ENCODE data around the gene CARD16. TPM values are rescaled to one million over a fixed set of nuclear protein-coding genes. Genes with fewer than 3 reads are reported as not detected.

CARD16 gene
- total RNA-seq, 1 donor from 2014 or later: 6.6 TPM

- intact Hi-C loops (cut with DNase I): no loop called here
- no peak for DNase-seq (ENCODE audit: low spot score)
Measured at GRCh38 chr11:105003151-105003550, 42.0 kb downstream of the CARD16 start.

GRCh38 chr11:105000797-105001196, 44.3 kb downstream of the CARD16 start:
- intact Hi-C loops (cut with DNase I): no loop called here
- DNase-seq (ENCODE audit: low spot score): no peak

GRCh38 chr11:105000167-105000566, 45.0 kb downstream of the CARD16 start:
- no peak for DNase-seq (ENCODE audit: low spot score)
- intact Hi-C loops (cut with DNase I): no loop called here

GRCh38 chr11:104999721-105000120, 45.4 kb downstream of the CARD16 start:
- intact Hi-C loops (cut with DNase I): no loop called here
- DNase-seq (ENCODE audit: low spot score): no peak

- no peak for DNase-seq (ENCODE audit: low spot score)
- intact Hi-C loops (cut with DNase I): no loop called here
Measured at GRCh38 chr11:104997288-104997687, 47.8 kb downstream of the CARD16 start.

- no peak for DNase-seq (ENCODE audit: low spot score)
- intact Hi-C loops (cut with DNase I): no loop called here
Measured at GRCh38 chr11:104995001-104995408, 50.1 kb downstream of the CARD16 start.

- no peak for DNase-seq (ENCODE audit: low spot score)
- intact Hi-C loops (cut with DNase I): no loop called here
Measured at GRCh38 chr11:104992781-104993180, 52.4 kb downstream of the CARD16 start.

- no peak for DNase-seq (ENCODE audit: low spot score)
- intact Hi-C loops (cut with DNase I): no loop called here
Measured at GRCh38 chr11:104991994-104992393, 53.1 kb downstream of the CARD16 start.

Other genes with a start within 250 kb of the CARD16 start
- gene CASP12, start 146.9 kb downstream of the CARD16 start, total RNA-seq: 0.35 TPM
- gene CASP4, start 76.8 kb downstream of the CARD16 start, total RNA-seq: 17.1 TPM
- gene CASP5, start 22.2 kb downstream of the CARD16 start, total RNA-seq: not detected
- gene CASP1, start 10.2 kb downstream of the CARD16 start, total RNA-seq: 7.1 TPM
- not detected for gene CARD18, start 94.4 kb upstream of the CARD16 start, total RNA-seq